ENCODE data around the gene CMKLR1. TPM values are rescaled to one million over a fixed set of nuclear protein-coding genes. Genes with fewer than 3 reads are reported as not detected.

Gene CMKLR1
- total RNA-seq, 1 donor from 2014 or later = 10.6 TPM

DNA sequence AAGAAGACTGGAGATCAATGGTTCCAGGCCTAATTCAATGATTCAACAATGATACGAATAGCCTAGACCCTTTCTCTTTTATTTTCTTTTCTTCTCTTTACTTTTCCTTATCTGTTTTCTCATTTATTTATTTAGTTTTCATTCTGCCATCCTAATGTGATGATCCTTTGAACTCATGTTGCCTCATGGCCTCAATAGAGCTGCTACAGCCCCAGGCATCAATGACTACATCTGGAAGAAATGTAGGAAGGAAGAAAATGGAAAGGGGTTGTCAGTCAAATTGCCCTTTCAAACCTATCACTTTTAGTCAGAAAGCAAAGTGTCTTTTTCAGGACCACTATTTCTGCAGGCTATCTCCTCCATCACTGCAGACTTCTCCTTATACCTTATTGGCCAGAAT, 69.9 kb downstream of the CMKLR1 start:
- no peak for DNase-seq (ENCODE audit: low read depth)

DNA sequence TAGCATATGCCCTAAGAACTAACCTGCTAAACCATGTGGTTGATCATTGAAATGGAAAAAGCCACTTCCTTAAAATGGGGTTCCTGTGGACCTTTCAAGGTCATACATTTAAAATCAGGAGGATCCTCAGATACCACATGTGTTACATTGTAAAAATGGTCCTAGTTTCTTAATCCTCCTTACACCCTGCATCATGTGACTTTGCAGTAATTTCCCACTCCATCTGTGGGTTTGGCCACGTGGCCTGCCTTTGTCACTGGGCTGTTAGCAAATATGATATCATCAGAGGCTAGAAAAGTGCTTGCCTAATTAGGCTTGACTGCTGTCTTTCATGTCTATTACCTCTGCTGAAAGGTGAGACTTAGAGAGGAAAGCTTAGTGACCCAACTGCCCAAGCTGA, 70.7 kb downstream of the CMKLR1 start:
- DNase-seq (ENCODE audit: low read depth) = no peak

DNA sequence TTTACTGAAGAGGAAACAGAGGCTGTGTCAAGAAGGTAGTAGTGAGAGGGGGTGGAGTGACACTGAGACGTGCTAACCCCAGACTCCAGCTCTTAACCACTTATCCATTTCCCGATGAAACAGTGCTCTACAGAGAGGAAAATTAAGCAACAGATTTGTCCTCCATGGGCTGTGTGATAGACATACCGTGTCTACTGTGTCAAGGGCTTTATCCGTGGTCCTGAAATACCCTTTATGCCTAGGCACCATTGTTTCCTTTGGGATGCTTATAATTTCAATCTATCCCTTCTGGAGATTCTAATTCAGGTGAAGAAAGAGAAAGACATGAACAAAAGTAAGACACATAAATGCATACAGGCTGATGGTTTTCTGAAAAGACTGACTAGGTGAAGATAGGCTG, 71.7 kb downstream of the CMKLR1 start:
- no peak for DNase-seq (ENCODE audit: low read depth)

DNA sequence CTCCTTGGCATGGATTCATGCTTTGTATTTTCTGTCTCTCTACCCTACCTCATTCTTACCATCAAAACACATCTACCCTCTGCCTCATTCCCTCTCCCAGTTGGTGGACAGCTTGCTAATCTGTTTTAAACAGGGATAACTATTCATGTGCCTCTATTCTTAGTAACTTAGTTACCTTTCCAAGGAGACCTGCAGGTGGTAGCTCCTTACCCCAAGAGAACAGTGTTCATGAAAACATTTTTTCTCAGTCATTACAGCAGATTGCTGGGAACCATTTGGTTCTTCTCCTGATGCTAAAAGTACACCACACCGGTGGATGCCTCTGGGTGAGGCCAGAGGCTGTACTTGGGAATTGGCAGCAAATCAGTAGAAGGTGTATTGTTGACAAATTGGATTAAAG, 73.0 kb downstream of the CMKLR1 start:
- DNase-seq (ENCODE audit: low read depth) = no peak

DNA sequence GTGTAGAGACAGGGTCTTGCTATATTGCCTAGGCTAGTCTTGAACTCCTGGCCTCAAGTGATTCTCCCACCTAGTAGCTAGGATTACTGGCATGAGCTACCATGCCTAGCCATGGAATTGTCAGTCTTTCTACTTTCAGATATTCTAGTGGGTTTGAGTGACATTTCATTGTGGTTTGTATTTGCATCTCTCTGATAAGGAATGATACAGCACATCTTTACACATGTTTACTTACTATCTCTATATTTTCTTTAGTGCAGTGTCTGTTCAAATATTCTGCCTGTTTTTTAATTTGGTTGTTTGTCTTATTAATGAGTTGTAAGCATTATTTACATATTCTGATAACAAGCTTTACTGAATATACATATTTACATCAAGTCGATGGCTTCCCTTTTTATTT, 73.6 kb downstream of the CMKLR1 start:
- no peak for DNase-seq (ENCODE audit: low read depth)

DNA sequence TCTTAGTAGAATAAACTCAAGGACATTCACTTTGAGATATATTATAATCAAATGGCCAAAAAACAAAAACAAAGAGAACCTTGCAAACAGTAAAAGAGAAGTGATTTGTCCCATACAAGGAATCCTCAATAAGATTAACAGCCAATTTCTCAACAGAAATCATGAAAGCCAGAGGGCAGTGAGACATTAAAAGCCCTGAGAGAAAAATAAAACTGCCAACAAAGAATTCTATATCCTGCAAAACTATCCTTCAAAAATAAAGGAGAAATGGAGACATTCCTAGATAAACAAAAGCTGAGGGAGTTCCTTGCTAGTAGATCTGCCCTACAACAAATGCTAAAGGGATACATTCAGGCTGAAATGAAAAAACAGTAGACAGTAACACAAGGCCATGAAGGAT, 78.1 kb downstream of the CMKLR1 start:
- DNase-seq (ENCODE audit: low read depth) = no peak

DNA sequence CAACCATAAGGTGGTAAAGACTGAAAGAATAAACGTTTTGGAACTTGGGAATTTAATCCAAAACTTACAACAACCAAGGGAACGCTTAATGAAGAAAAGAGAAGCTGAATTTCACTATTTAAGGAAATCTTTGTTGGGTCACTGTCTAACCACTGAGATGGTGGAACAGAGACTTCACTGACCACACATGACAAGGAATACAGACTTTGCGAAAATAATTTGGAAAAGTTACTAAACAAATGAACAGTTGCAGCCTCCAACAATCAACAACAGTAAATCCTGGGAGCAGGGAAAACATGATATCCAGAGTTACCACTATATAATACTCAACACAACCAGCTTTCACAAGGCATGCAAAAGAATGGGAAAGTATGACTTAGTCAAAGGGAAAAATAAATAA, 79.1 kb downstream of the CMKLR1 start:
- DNase-seq (ENCODE audit: low read depth) = no peak

DNA sequence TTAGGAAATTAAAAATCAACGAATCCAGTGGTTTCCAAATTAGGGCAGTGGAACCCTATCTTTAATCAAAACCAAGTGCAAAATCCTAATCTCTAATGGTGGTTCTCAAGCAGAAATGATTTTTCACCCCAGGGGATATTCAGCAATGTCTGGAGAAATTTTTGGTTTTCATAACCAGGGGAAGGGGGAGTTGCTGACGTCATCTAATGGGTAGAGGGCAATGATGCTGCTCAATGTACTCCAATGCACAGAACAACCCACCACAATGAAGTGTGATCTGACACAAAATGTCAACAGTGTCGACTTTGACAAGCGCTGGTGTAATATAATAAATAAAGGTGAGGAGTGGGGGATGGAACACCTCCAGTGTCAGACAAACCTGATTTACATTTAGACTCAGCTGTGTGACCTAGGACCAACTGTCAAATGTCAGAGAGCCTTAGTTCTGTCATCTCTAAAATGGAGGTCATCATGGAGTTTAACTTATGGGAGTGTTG, 81.5 kb downstream of the CMKLR1 start:
- no peak for DNase-seq (ENCODE audit: low read depth)

DNA sequence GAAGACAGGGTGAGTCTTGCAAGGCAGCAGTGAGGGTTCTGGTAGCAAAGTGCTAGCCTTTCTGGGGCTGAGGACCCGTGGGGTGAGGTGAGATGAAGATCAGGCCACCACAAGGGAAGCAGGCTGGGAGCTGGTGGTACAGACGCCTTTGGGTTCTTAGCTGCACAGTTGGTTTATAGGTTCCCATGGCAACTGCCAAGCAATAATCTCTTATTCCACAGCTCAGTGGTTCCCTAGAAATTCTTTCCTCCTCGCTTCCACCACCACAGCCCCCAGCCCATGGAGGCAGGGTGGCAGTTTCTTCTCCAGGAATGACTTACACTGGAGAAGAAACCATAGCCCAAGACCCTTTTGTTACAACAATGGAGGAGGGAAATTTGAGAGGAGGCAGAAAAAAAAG, 82.1 kb downstream of the CMKLR1 start:
- no peak for DNase-seq (ENCODE audit: low read depth)

DNA sequence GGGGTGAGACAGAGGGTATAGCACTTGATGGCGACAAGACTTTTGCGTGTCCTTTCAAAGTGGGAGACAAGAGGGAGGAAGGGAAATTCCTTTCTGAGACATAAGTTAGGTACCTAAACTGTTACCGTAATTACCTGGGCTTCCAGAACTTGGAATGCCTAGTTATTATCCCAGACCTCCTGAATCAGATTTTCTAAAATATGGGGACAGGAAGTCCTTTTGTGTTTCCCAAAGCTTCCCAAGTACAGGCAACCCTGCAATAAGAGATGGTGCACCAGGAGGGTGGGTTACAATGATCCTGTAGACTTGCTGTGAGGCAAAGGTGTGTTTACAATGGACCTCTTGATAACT, 83.9 kb downstream of the CMKLR1 start:
- no peak for DNase-seq (ENCODE audit: low read depth)

DNA sequence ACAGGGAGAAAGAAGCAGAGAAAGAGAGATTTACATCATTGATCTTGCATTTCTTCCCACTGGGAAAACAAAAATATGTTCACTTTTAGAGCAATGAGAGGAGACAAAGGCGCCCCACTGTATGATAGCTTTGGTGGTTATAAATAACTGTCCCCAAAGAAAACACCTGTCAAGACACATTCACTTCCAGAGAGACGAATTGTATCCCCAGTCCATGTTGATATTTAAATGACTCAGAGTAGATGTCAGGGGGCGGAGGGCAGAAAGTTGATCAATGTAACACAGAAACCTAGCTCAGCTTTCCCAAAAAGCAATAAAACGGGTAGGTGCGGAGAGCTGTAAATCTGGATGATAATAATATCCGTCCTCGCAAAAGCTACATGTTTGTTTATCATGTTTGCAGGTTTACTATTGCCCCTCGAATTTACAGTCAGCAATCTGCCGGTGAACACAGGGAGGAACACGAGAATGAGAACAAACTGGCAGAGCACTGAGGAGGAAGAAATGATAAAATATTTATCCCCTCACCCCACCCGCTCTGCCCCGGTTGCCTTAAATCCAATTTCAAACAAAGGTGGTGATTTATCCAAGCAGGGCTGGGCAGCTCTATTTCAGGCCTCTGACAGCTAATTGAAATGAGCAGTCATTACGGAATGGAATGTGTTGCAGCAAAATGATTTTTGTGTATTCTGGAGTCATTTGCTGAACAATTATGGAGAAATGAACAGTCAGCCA, 84.4 kb downstream of the CMKLR1 start:
- no peak for DNase-seq (ENCODE audit: low read depth)

DNA sequence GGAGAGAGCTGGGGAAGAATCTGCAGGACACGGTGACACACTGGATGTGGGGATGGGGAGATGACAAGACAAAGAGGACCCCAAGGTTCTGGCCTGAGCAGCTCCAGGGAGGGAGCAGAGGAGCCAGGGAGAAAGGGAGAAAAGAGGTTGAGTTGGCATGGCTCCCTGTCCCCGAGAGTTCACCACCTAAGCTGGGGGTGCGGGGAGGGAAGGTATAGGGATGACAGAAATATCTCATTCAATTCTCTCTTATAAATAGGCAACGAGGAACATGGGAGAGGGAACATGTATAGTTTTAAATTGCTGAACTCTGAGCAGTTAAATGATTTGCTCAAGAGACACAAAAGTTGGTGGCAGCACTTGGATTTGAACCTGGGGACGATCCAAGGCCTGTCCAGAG, 85.1 kb downstream of the CMKLR1 start:
- no peak for DNase-seq (ENCODE audit: low read depth)

DNA sequence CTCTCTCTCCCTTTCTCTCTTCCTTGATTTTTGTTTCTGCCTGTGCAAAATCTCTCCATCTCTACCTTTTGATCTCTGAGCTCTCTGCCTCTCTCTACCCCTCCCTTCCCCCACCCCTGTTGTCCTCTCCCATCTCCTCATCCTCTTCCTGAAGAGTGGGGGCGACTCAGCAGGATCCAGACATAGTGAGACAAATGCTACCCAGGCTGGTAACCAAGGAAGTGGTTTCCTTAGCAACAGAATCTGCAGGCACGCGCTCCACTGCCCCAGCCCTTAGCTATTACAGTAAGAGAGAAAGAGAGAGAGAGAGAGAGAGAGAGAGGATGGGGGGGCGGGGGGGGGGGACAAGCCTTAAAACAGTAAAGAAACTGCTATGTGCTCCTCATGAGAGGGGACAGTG, 85.6 kb downstream of the CMKLR1 start:
- DNase-seq (ENCODE audit: low read depth) = no peak

DNA sequence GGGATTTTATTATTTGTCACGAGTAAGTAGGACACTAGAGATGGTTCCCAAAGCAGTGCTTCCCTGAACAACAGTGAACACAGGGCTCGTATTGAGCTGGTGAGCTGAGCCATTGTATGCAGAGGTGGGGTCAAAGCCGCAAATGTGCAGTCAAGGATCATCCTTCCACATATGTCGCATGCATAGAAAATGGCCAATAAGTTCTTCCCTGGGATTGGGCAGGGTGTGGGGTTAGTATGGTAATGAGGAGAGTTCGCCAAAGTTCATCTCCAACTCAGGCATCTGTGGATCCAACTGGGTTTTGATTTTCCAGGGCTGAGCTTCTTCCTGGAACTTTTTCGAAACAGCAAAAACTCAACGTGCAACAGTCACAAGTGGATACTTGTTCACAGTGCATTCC, 86.6 kb downstream of the CMKLR1 start:
- DNase-seq (ENCODE audit: low read depth) = no peak

DNA sequence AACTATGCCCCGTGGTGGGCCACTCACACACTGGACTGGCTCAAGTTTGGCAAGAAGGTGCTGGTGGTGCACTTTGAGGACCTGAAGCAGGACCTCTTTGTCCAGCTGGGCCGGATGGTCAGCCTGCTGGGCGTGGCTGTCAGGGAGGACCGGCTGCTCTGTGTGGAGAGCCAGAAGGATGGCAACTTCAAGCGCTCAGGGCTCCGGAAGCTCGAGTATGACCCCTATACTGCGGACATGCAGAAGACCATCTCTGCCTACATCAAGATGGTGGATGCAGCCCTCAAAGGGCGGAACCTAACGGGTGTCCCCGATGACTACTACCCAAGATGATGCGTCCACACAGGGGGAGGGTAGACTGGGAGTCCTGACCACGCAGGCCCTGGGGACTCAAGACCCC, 91.1 kb downstream of the CMKLR1 start:
- no peak for DNase-seq (ENCODE audit: low read depth)

DNA sequence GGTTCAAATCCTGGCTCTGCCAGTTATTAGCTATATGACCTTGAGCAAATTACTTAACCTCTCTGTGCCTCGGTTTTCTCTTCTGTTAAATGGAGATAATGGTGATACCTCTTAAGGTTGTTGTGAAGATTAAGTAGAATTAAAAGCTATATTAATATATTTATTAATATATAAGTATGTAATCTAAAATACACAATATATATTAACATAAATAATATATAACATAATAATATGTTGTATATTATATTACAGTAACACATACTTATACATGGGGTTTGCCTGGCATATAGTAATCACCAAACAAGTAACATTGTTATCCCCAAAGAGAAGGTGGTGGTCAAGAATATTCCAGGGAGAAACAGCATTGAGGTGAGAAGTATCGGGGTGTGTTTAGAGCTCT, 92.0 kb downstream of the CMKLR1 start:
- no peak for DNase-seq (ENCODE audit: low read depth)

DNA sequence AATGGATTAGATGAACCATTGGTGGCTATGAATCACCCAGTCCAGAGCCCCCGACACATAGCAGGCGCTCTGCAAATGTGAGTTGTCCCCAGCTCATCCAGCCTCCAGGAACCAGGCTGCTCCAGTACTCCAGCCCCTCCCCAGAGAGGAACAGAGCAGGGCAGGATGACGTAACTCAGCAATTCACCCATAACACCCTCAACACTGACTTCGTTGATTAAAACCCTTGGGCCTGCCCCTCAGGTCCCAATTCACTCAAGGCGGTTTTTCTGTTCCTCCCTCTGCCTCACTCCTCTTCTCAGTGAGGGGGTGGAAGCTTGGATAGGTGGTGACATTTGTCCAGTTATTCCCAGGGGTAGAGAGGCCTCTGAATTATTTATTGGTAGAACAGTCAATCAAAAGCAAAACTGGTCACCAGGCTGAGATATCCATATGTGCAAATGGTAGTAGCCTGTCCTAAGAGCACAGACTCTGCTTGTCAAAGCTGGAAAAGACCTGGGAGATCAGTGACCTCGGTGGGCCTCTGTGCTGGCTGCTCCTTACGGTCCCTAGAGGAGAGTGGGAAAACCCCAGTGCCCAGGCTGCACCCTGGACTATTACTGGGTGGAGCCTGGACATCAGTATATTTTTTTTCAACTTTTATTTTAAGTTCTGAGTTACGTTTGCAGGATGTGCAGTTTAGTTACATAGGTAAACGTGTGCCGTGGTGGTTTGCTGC, 97.0 kb downstream of the CMKLR1 start:
- DNase-seq (ENCODE audit: low read depth) = no peak

DNA sequence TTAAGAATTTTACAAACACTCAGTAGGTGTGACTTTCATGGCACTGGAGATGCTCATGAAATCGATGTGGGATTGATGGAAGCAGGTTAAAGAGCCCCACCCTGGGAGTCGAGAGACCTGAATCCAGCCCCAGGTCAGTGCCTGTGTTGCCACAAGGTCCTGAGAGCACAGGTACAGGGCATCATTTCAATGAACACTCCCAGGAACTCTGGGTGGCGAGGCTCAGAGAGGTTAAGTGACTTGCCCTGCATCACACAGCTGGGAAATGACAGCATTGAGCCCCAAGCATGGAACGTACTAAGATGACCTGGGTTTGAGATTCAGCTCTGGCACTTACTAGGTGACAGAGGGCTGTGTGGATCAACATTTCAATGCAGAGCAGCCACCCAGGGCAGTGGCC, 98.2 kb downstream of the CMKLR1 start:
- DNase-seq (ENCODE audit: low read depth) = no peak

DNA sequence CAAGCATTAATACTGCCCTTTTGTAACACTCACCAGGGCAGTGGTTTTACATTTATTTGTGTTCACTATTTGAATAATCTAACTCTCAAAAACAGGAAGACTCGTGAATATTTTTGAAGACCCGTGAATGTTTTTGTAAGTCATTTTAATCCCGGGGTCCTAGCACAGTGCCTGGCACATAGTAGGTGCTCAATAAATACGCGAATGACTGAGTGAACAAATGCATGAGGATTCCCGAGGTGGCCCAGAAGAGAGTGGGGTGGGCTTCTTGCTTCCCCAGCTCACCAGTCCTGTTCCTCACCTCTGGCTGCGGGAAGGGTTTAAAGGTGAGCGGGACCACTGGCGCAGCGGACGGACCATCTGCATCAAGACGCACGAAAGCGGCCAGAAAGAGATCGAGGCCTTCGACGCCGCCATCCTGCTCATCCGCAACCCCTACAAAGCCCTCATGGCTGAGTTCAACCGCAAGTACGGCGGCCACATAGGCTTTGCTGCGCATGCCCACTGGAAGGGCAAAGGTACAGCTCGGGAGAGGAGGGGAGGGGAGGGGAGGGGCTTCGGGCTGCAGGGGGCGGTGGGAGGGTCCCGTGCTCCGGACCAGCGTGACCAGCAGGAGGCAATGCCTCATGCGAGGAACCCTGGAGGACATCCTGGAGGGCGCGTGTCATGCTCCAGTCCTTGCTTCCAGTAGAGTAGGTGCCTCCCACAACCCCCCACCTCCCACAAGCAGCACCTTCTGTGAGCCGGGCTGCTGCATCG, 98.9 kb downstream of the CMKLR1 start:
- DNase-seq (ENCODE audit: low read depth) = no peak

DNA sequence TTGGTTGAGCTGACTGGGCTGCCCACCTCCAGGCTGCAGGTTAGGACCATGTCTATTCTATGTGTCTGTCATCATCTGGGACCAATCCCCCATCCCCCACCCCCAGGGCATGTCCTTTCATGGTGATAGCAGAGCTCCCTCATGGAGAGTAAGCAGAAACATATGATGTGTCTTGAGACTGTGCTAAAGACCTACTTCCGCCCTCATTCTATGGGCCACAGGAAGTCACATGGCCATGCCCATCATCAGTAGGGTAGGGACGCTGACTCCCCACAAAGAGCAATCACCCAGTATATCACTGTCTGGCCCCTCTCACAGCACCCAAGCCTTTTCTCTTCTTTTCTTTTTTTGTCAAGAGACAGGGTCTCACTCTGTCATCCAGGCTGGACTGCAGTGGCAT, 99.7 kb downstream of the CMKLR1 start:
- no peak for DNase-seq (ENCODE audit: low read depth)

DNA sequence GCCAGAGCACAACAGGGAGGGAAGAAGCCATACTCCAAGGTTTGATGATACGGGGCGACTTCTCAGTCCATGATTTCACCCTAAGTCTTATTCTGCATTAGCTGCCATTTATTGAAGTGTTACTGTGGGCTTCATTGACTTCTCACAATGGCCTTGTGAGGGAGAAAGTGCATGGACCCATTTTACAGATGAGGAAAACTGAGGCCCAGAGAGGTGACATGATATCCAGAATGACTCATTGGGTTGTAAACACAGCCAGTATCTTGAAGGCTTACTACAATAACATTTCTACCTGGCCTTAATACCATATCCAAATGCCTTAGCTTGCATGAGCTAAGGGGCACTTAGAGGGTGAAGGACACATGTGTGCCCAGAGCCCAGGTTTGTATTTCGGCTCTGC, 100.6 kb downstream of the CMKLR1 start:
- no peak for DNase-seq (ENCODE audit: low read depth)
